Glutamatergic neuron (in vitro differentiated cells): ENCODE data around the gene HGFAC. TPM values are rescaled to one million over a fixed set of nuclear protein-coding genes. Genes with fewer than 3 reads are reported as not detected.

ENCODE experiments used
- DNase-seq: peaks from one replicate; pipeline ENCODE4 v3.0.0; 2022
- H3K27ac Mint-ChIP-seq: one replicate; pipeline ENCODE4 v1.8.0; 2020; ENCODE audit warnings: mild to moderate bottlenecking, mixed read lengths, inconsistent platforms; ENCODE audit not compliant: unreplicated experiment
- H3K27me3 Mint-ChIP-seq: one replicate; pipeline ENCODE4 v1.8.0; 2020; ENCODE audit warnings: mild to moderate bottlenecking, moderate library complexity, mixed read lengths, inconsistent platforms; ENCODE audit not compliant: unreplicated experiment
- H3K36me3 Mint-ChIP-seq: one replicate; pipeline ENCODE4 v1.8.0; 2020; ENCODE audit warnings: mild to moderate bottlenecking, mixed read lengths, inconsistent platforms; ENCODE audit not compliant: unreplicated experiment
- H3K4me1 Mint-ChIP-seq: one replicate; pipeline ENCODE4 v1.8.0; 2020; ENCODE audit warnings: mild to moderate bottlenecking, low read depth, mixed read lengths, inconsistent platforms; ENCODE audit not compliant: unreplicated experiment
- H3K4me3 Mint-ChIP-seq: one replicate; pipeline ENCODE4 v1.8.0; 2020; ENCODE audit warnings: mild to moderate bottlenecking, mixed read lengths, inconsistent platforms; ENCODE audit not compliant: unreplicated experiment
- H3K9me3 Mint-ChIP-seq: one replicate; pipeline ENCODE4 v1.8.0; 2020; ENCODE audit warnings: mild to moderate bottlenecking, moderate library complexity, mixed read lengths, inconsistent platforms; ENCODE audit not compliant: unreplicated experiment
- CTCF ChIP-seq: fragments of 200-600 bp; sonication (generic); IDR thresholded peaks from one replicate; pipeline ENCODE4 v1.5.0; 2021; ENCODE audit not compliant: partially characterized antibody, unreplicated experiment
- total RNA-seq: library from RNA; stranded (reverse); fragmentation: NEBNext Ultra II Directional; extraction: Animal tissue kit (Norgen Biotek cat#: 25700); gene quantifications from one replicate; pipeline ENCODE4 v1.2.1, GENCODE V29; 2021; ENCODE audit not compliant: unreplicated experiment

The HGFAC gene
- total RNA-seq, 1 donor from 2014 or later: 9.4 TPM

GRCh38 chr4:3434881-3435685, 6.7 kb upstream of the HGFAC start:
- peaks cover 10% of the 10 kb centered on the region for H3K4me1 Mint-ChIP-seq
- TF ChIP-seq CTCF: no peak
- H3K36me3 Mint-ChIP-seq: no peaks in the 10 kb centered on the region
- H3K27me3 Mint-ChIP-seq: peaks cover 3% of the 10 kb centered on the region
- no peak overlapping the region for H3K27ac Mint-ChIP-seq
- no peak overlapping the region for H3K4me3 Mint-ChIP-seq
- peaks cover 6% of the 10 kb centered on the region for H3K9me3 Mint-ChIP-seq
- DNase-seq: peak; percentile 47

- Mint-ChIP-seq H3K27me3 (peaks cover 3% of the 10 kb centered on the region), H3K27ac (no peak overlapping the region)
These were observed 6.1 kb upstream of the HGFAC start for GRCh38 chr4:3435686-3435956.

GRCh38 chr4:3436048-3436797, 5.5 kb upstream of the HGFAC start:
- Mint-ChIP-seq H3K4me1 (peaks cover 10% of the 10 kb centered on the region), H3K27ac (no peak overlapping the region), H3K27me3 (peaks cover 3% of the 10 kb centered on the region), H3K9me3 (peaks cover 6% of the 10 kb centered on the region), H3K36me3 (no peaks in the 10 kb centered on the region), H3K4me3 (no peak overlapping the region)
- no peak for TF ChIP-seq CTCF
- peak; percentile 16 for DNase-seq

More at GRCh38 chr4:3435686-3435956, 6.1 kb upstream of the HGFAC start:
- TF ChIP-seq CTCF: no peak
- Mint-ChIP-seq H3K4me1 (peaks cover 10% of the 10 kb centered on the region), H3K9me3 (peaks cover 6% of the 10 kb centered on the region), H3K36me3 (no peaks in the 10 kb centered on the region), H3K4me3 (no peak overlapping the region)
- no peak for DNase-seq

GRCh38 chr4:3436798-3437581, 4.8 kb upstream of the HGFAC start:
- Mint-ChIP-seq H3K4me3 (no peak overlapping the region), H3K4me1 (peaks cover 10% of the 10 kb centered on the region), H3K27ac (no peak overlapping the region), H3K36me3 (no peaks in the 10 kb centered on the region), H3K27me3 (peaks cover 3% of the 10 kb centered on the region), H3K9me3 (peaks cover 5% of the 10 kb centered on the region)
- no peak for DNase-seq
- no peak for TF ChIP-seq CTCF
